Neural crest cell (in vitro differentiated cells): ENCODE results near the gene PARL. TPM values are rescaled to one million over a fixed set of nuclear protein-coding genes. Genes with fewer than 3 reads are reported as not detected.

ENCODE experiments used
- DNase-seq: peaks from one replicate; pipeline ENCODE4 v3.0.0; 2021; ENCODE audit warnings: low read depth, mixed read lengths, low spot score
- H3K27ac Mint-ChIP-seq: one replicate; pipeline ENCODE4 v1.8.0; 2021; ENCODE audit warnings: mild to moderate bottlenecking, mixed read lengths; ENCODE audit not compliant: unreplicated experiment
- H3K27me3 Mint-ChIP-seq: 2 replicates; pipeline ENCODE4 v1.8.0; 2021; ENCODE audit warnings: low read depth, mild to moderate bottlenecking, mixed read lengths
- H3K36me3 Mint-ChIP-seq: 2 replicates; pipeline ENCODE4 v1.8.0; 2021; ENCODE audit warnings: low read depth, mild to moderate bottlenecking, mixed read lengths
- H3K4me1 Mint-ChIP-seq: 2 replicates; pipeline ENCODE4 v1.8.0; 2021; ENCODE audit warnings: mixed read lengths
- H3K4me3 Mint-ChIP-seq: one replicate; pipeline ENCODE4 v1.8.0; 2021; ENCODE audit warnings: mild to moderate bottlenecking, mixed read lengths
- H3K9me3 Mint-ChIP-seq: 2 replicates; pipeline ENCODE4 v1.8.0; 2021; ENCODE audit warnings: mixed read lengths
- CTCF ChIP-seq: fragments of 200-600 bp; sonication (generic); conservative IDR thresholded peaks from 2 replicates; pipeline ENCODE4 v1.5.0; 2021; ENCODE audit warnings: antibody characterized with exemption, mild to moderate bottlenecking
- total RNA-seq: library from RNA; stranded (reverse); gene quantifications from 2 replicates; pipeline ENCODE4 v1.2.1, GENCODE V29; 2021

Gene PARL
- total RNA-seq, 1 donor from 2014 or later = 70.4 TPM

- Mint-ChIP-seq H3K27me3 (no peaks in the 10 kb centered on the region), H3K36me3 (peaks cover 30% of the 10 kb centered on the region), H3K4me3 (no peak overlapping the region), H3K4me1 (no peaks in the 10 kb centered on the region), H3K27ac (no peak overlapping the region), H3K9me3 (no peaks in the 10 kb centered on the region)
- no peak for DNase-seq
- TF ChIP-seq CTCF = no peak
Measured at GRCh38 chr3:183807209-183807728, 77.4 kb downstream of the PARL start.

GRCh38 chr3:183802989-183803388 lies 81.7 kb downstream of the PARL start:
- H3K4me1 Mint-ChIP-seq = peaks cover 12% of the 10 kb centered on the region
- no peaks in the 10 kb centered on the region for H3K9me3 Mint-ChIP-seq
- H3K27ac Mint-ChIP-seq = no peak overlapping the region
- DNase-seq = no peak
- H3K27me3 Mint-ChIP-seq = no peaks in the 10 kb centered on the region
- peaks cover 37% of the 10 kb centered on the region for H3K36me3 Mint-ChIP-seq
- no peak overlapping the region for H3K4me3 Mint-ChIP-seq
- no peak for TF ChIP-seq CTCF

- no peaks in the 10 kb centered on the region for H3K27me3 Mint-ChIP-seq
- peaks cover 12% of the 10 kb centered on the region for H3K4me1 Mint-ChIP-seq
- TF ChIP-seq CTCF = no peak
- H3K27ac Mint-ChIP-seq = no peak overlapping the region
- peaks cover 35% of the 10 kb centered on the region for H3K36me3 Mint-ChIP-seq
- H3K4me3 Mint-ChIP-seq = no peak overlapping the region
- DNase-seq = no peak
- no peaks in the 10 kb centered on the region for H3K9me3 Mint-ChIP-seq
Measured at GRCh38 chr3:183801601-183802000, 83.1 kb downstream of the PARL start.

GRCh38 chr3:183800243-183800863 lies 84.3 kb downstream of the PARL start:
- no peak for DNase-seq
- H3K9me3 Mint-ChIP-seq = no peaks in the 10 kb centered on the region
- peaks cover 32% of the 10 kb centered on the region for H3K36me3 Mint-ChIP-seq

GRCh38 chr3:183799461-183799860 lies 85.2 kb downstream of the PARL start:
- DNase-seq = no peak
- Mint-ChIP-seq H3K9me3 (no peaks in the 10 kb centered on the region), H3K27me3 (no peaks in the 10 kb centered on the region), H3K27ac (peak overlapping the region; percentile 35), H3K4me3 (no peak overlapping the region), H3K36me3 (peaks cover 34% of the 10 kb centered on the region), H3K4me1 (peaks cover 12% of the 10 kb centered on the region)
- no peak for TF ChIP-seq CTCF

More at GRCh38 chr3:183800243-183800863, 84.3 kb downstream of the PARL start:
- peaks cover 12% of the 10 kb centered on the region for H3K4me1 Mint-ChIP-seq
- H3K27ac Mint-ChIP-seq = peak overlapping the region; percentile 64
- H3K27me3 Mint-ChIP-seq = no peaks in the 10 kb centered on the region
- no peak overlapping the region for H3K4me3 Mint-ChIP-seq
- TF ChIP-seq CTCF = no peak
